GF-D8 (cell line): ENCODE data around the gene CD70.
"Not testable (repeated sequence)": the region's sequence is repeated elsewhere in the genome, so short reads cannot be mapped to it uniquely, and the experiment has no call there.

Experiments used
- DNase-seq: peaks from one replicate; lab custom pipeline; 2025; lab: John Stamatoyannopoulos, UW

CD70 gene

GRCh38 chr19:6590827-6591319 lies at the start of gene CD70:
Gene CD70 (minus strand): TSS chr19:6591150. CDS start chr19:6591002, 148 bp downstream.
- no peak for DNase-seq

GRCh38 chr19:6640333-6640732 lies 49.4 kb upstream of the CD70 start:
- not testable (repeated sequence) for DNase-seq

- no peak for DNase-seq
Observed at GRCh38 chr19:6639439-6639838, 48.5 kb upstream of the CD70 start.

GRCh38 chr19:6633456-6633813 lies 42.5 kb upstream of the CD70 start:
- not testable (repeated sequence) for DNase-seq

- DNase-seq: peak; percentile 22
Observed at GRCh38 chr19:6632747-6633455, 42.0 kb upstream of the CD70 start.

- peak; percentile 43 for DNase-seq
Observed at GRCh38 chr19:6632002-6632621, 41.2 kb upstream of the CD70 start.

GRCh38 chr19:6626764-6627163 lies 35.8 kb upstream of the CD70 start:
- no peak for DNase-seq

- DNase-seq: no peak
Observed at GRCh38 chr19:6617374-6617773, 26.4 kb upstream of the CD70 start.

- DNase-seq: no peak
Observed at GRCh38 chr19:6616011-6616410, 25.1 kb upstream of the CD70 start.

- DNase-seq: no peak
Observed at GRCh38 chr19:6613711-6614110, 22.8 kb upstream of the CD70 start.

- DNase-seq: no peak
Observed at GRCh38 chr19:6610934-6611852, 20.2 kb upstream of the CD70 start.

GRCh38 chr19:6608940-6609339 lies 18.0 kb upstream of the CD70 start:
- DNase-seq: no peak

- DNase-seq: not testable (repeated sequence)
Observed at GRCh38 chr19:6608146-6608545, 17.2 kb upstream of the CD70 start.

- DNase-seq: not testable (repeated sequence)
Observed at GRCh38 chr19:6606276-6607070, 15.5 kb upstream of the CD70 start.

- DNase-seq: no peak
Observed at GRCh38 chr19:6604906-6605305, 14.0 kb upstream of the CD70 start.

- no peak for DNase-seq
Observed at GRCh38 chr19:6602729-6603114, 11.8 kb upstream of the CD70 start.

- not testable (repeated sequence) for DNase-seq
Observed at GRCh38 chr19:6601537-6602052, 10.6 kb upstream of the CD70 start.

GRCh38 chr19:6600951-6601536 lies 10.1 kb upstream of the CD70 start:
- DNase-seq: not testable (repeated sequence)

GRCh38 chr19:6599866-6600454 lies 9.0 kb upstream of the CD70 start:
- no peak for DNase-seq

GRCh38 chr19:6598254-6598892 lies 7.4 kb upstream of the CD70 start:
- not testable (repeated sequence) for DNase-seq
